SK-N-SH treated with all-trans-retinoic acid at 6 μM for 48 hours (cell line): Measurements from ENCODE around the gene RHNO1.

Source experiments
- ATAC-seq: fragments of 200-7000 bp; cut with Tn5 transposase; 3 replicates; pipeline ENCODE4 v1.9.1; 2020; ENCODE audit warnings: mild to moderate bottlenecking, moderate library complexity
- ARNTL ChIP-seq: fragments of 450-650 bp; formaldehyde crosslinking; IDR thresholded peaks from 2 replicates; pipeline ENCODE4 v1.5.0; 2020; ENCODE audit warnings: low read depth, mild to moderate bottlenecking, moderate library complexity, borderline replicate concordance
- BACH2 ChIP-seq: fragments of 250-450 bp; sonication (Bioruptor Pico); IDR thresholded peaks from 2 replicates; pipeline ENCODE4 v1.9.0; 2021; ENCODE audit warnings: mild to moderate bottlenecking, borderline replicate concordance
- CREB5 ChIP-seq: fragments of 250-450 bp; sonication (Bioruptor Pico); IDR thresholded peaks from 2 replicates; pipeline ENCODE4 v1.5.1; 2020; ENCODE audit warnings: low read depth, mild to moderate bottlenecking, moderate library complexity
- CSDC2 ChIP-seq: fragments of 250-450 bp; sonication (Bioruptor Pico); IDR thresholded peaks from 2 replicates; pipeline ENCODE4 v1.5.0; 2020; ENCODE audit warnings: mild to moderate bottlenecking, moderate library complexity
- ESRRG ChIP-seq: fragments of 250-450 bp; sonication (Bioruptor Pico); IDR thresholded peaks from 2 replicates; pipeline ENCODE4 v1.6.1; 2021; ENCODE audit warnings: mild to moderate bottlenecking
- GLIS3 ChIP-seq: fragments of 250-450 bp; sonication (Bioruptor Pico); IDR thresholded peaks from 2 replicates; pipeline ENCODE4 v1.5.0; 2020; ENCODE audit warnings: mild to moderate bottlenecking, moderate library complexity
- ISL1 ChIP-seq: fragments of 250-450 bp; sonication (Bioruptor Pico); IDR thresholded peaks from 2 replicates; pipeline ENCODE4 v2.1.2; 2022; ENCODE audit warnings: mild to moderate bottlenecking, moderate library complexity
- OSR1 ChIP-seq: fragments of 250-450 bp; sonication (Bioruptor Pico); IDR thresholded peaks from 2 replicates; pipeline ENCODE4 v1.8.0; 2022; ENCODE audit warnings: moderate library complexity, mild to moderate bottlenecking, inconsistent platforms
- PPARA ChIP-seq: fragments of 250-450 bp; sonication (Bioruptor Pico); IDR thresholded peaks from 2 replicates; pipeline ENCODE4 v1.5.0; 2020; ENCODE audit warnings: mild to moderate bottlenecking, borderline replicate concordance
- RARB ChIP-seq: fragments of 250-450 bp; sonication (Bioruptor Pico); IDR thresholded peaks from 2 replicates; pipeline ENCODE4 v1.8.0; 2021; ENCODE audit warnings: mild to moderate bottlenecking, moderate library complexity
- SNAI2 ChIP-seq: fragments of 250-450 bp; sonication (Bioruptor Pico); IDR thresholded peaks from 2 replicates; pipeline ENCODE4 v1.5.0; 2020; ENCODE audit warnings: mild to moderate bottlenecking, moderate library complexity
- TCF4 ChIP-seq: fragments of 250-450 bp; sonication (Bioruptor Pico); IDR thresholded peaks from 2 replicates; pipeline ENCODE4 v1.8.0; 2021; ENCODE audit warnings: mild to moderate bottlenecking, moderate library complexity, borderline replicate concordance
- TOX ChIP-seq: fragments of 250-450 bp; sonication (Bioruptor Pico); IDR thresholded peaks from 2 replicates; pipeline ENCODE4 v1.8.0; 2021; ENCODE audit warnings: mild to moderate bottlenecking, moderate library complexity, borderline replicate concordance
- TSHZ2 ChIP-seq: fragments of 250-450 bp; sonication (Bioruptor Pico); IDR thresholded peaks from 2 replicates; pipeline ENCODE4 v1.5.0; 2020; ENCODE audit warnings: mild to moderate bottlenecking, moderate library complexity
- ZC3H10 ChIP-seq: fragments of 250-450 bp; sonication (Bioruptor Pico); IDR thresholded peaks from 2 replicates; pipeline ENCODE4 v1.5.1; 2021; ENCODE audit warnings: mild to moderate bottlenecking, moderate library complexity
- ZFP3 ChIP-seq: fragments of 250-450 bp; sonication (Bioruptor Pico); IDR thresholded peaks from 2 replicates; pipeline ENCODE4 v1.5.0; 2020; ENCODE audit warnings: mild to moderate bottlenecking, moderate library complexity
- ZFP30 ChIP-seq: fragments of 450-650 bp; formaldehyde crosslinking; IDR thresholded peaks from 2 replicates; pipeline ENCODE4 v1.5.0; 2022; ENCODE audit warnings: mild to moderate bottlenecking, moderate library complexity
- ZNF565 ChIP-seq: fragments of 450-650 bp; formaldehyde crosslinking; conservative IDR thresholded peaks from 2 replicates; pipeline ENCODE4 v1.5.0; 2020; ENCODE audit warnings: low read depth, mild to moderate bottlenecking, moderate library complexity
- ZNF70 ChIP-seq: fragments of 450-650 bp; formaldehyde crosslinking; IDR thresholded peaks from 2 replicates; pipeline ENCODE4 v1.5.0; 2020; ENCODE audit warnings: mild to moderate bottlenecking, moderate library complexity
- ZNF8 ChIP-seq: fragments of 450-650 bp; formaldehyde crosslinking; IDR thresholded peaks from 2 replicates; pipeline ENCODE4 v1.5.0; 2020; ENCODE audit warnings: mild to moderate bottlenecking, moderate library complexity
- TF ChIP-seq, protein P1 (sequence below): fragments of 250-450 bp; sonication (Bioruptor Pico); IDR thresholded peaks from 2 replicates; pipeline ENCODE4 v1.5.1; 2021; ENCODE audit warnings: mild to moderate bottlenecking, moderate library complexity
- TF ChIP-seq, protein P2 (sequence below): fragments of 250-450 bp; sonication (Bioruptor Pico); IDR thresholded peaks from 2 replicates; pipeline ENCODE4 v1.8.0; 2021; ENCODE audit warnings: low read depth, mild to moderate bottlenecking, moderate library complexity, borderline replicate concordance
- TF ChIP-seq, protein P3 (sequence below): fragments of 250-450 bp; sonication (Bioruptor Pico); IDR thresholded peaks from 2 replicates; pipeline ENCODE4 v1.8.0; 2020; ENCODE audit warnings: mild to moderate bottlenecking, moderate library complexity, borderline replicate concordance

RHNO1 gene

DNA sequence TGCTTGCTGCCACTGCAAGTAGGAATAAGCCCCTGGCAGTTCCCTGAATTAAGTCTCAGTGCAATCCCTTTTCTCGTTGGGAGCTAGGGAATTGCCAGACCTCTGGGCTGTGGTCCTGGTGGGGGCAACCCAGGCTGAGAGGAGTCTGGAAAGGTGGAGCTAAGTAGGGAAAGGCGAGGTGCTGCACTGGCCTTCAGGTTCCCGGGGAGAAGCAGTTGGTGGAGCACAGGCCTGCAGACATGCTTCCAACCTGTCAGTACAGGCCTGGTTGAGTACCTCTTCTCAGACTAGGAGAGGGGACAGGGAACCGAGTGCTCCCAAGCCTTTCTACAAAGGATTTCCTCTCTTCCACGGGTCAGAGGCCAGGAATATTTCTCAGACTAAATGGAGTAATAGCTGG, 43.7 kb upstream of the RHNO1 start:
- no peak for ATAC-seq
- TF ChIP-seq ZNF8 (CRISPR knock-in tag) = no peak
- TF ChIP-seq ZC3H10 = no peak
- TF ChIP-seq ZNF565 (CRISPR knock-in tag) = no peak
- no peak for TF ChIP-seq ARNTL (CRISPR knock-in tag)
- TF ChIP-seq BACH2 (CRISPR knock-in tag) = no peak
- no peak for TF ChIP-seq PPARA (CRISPR knock-in tag)
- TF ChIP-seq, protein P1, sequence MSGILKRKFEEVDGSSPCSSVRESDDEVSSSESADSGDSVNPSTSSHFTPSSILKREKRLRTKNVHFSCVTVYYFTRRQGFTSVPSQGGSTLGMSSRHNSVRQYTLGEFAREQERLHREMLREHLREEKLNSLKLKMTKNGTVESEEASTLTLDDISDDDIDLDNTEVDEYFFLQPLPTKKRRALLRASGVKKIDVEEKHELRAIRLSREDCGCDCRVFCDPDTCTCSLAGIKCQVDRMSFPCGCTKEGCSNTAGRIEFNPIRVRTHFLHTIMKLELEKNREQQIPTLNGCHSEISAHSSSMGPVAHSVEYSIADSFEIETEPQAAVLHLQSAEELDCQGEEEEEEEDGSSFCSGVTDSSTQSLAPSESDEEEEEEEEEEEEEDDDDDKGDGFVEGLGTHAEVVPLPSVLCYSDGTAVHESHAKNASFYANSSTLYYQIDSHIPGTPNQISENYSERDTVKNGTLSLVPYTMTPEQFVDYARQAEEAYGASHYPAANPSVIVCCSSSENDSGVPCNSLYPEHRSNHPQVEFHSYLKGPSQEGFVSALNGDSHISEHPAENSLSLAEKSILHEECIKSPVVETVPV = no peak
- TF ChIP-seq ZFP3 (CRISPR knock-in tag) = no peak
- TF ChIP-seq CSDC2 (CRISPR knock-in tag) = no peak
- no peak for TF ChIP-seq ZNF70 (CRISPR knock-in tag)
- no peak for TF ChIP-seq ESRRG
- TF ChIP-seq, protein P2, sequence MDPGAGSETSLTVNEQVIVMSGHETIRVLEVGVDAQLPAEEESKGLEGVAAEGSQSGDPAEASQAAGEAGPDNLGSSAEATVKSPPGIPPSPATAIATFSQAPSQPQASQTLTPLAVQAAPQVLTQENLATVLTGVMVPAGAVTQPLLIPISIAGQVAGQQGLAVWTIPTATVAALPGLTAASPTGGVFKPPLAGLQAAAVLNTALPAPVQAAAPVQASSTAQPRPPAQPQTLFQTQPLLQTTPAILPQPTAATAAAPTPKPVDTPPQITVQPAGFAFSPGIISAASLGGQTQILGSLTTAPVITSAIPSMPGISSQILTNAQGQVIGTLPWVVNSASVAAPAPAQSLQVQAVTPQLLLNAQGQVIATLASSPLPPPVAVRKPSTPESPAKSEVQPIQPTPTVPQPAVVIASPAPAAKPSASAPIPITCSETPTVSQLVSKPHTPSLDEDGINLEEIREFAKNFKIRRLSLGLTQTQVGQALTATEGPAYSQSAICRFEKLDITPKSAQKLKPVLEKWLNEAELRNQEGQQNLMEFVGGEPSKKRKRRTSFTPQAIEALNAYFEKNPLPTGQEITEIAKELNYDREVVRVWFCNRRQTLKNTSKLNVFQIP (CRISPR knock-in tag) = no peak
- TF ChIP-seq ZFP30 = no peak

DNA sequence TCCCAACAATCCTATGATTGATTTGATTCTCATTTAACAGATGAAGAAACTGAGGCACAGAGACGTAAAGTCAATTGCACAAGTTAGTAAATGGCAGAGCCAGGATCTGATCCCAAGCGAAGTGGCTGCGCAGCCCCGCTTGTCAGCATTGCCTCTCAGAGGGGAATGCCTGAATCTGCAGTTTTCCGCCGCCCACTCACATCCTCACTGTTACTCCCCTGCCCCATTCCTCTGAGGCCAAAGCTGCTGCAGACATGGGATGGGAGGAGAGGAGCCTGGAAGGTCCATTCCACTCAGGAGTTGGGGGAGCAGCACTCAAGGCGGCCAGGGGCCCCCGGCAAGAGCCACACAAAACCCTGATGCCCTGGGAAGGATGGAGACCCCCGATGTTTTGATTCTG, 43.2 kb upstream of the RHNO1 start:
- no peak for ATAC-seq
- TF ChIP-seq GLIS3 (CRISPR knock-in tag) (no peak), RARB (CRISPR knock-in tag) (no peak), SNAI2 (no peak), TOX (CRISPR knock-in tag) (no peak), ZNF70 (CRISPR knock-in tag) (no peak), ISL1 (CRISPR knock-in tag) (no peak), ZFP3 (CRISPR knock-in tag) (no peak), TCF4 (CRISPR knock-in tag) (no peak), OSR1 (no peak), BACH2 (CRISPR knock-in tag) (no peak), TSHZ2 (CRISPR knock-in tag) (no peak), ARNTL (CRISPR knock-in tag) (no peak), CREB5 (no peak), ZC3H10 (no peak), ZFP30 (no peak), ZNF565 (CRISPR knock-in tag) (no peak)
- TF ChIP-seq, protein P2 (CRISPR knock-in tag) = no peak
- TF ChIP-seq, protein P3, sequence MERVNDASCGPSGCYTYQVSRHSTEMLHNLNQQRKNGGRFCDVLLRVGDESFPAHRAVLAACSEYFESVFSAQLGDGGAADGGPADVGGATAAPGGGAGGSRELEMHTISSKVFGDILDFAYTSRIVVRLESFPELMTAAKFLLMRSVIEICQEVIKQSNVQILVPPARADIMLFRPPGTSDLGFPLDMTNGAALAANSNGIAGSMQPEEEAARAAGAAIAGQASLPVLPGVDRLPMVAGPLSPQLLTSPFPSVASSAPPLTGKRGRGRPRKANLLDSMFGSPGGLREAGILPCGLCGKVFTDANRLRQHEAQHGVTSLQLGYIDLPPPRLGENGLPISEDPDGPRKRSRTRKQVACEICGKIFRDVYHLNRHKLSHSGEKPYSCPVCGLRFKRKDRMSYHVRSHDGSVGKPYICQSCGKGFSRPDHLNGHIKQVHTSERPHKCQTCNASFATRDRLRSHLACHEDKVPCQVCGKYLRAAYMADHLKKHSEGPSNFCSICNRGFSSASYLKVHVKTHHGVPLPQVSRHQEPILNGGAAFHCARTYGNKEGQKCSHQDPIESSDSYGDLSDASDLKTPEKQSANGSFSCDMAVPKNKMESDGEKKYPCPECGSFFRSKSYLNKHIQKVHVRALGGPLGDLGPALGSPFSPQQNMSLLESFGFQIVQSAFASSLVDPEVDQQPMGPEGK = no peak
- TF ChIP-seq, protein P1 = no peak
